Heart left ventricle (tissue), 16 donors: ENCODE data around the gene ADGRV1. TPM values are rescaled to one million over a fixed set of nuclear protein-coding genes. Genes with fewer than 3 reads are reported as not detected.

ENCODE experiments used
- ATAC-seq, 4 donors: fragments of 200-7000 bp; cut with Tn5 transposase; one replicate each; pipeline ENCODE4 v1.9.1; 2020 to 2022; ENCODE audit warnings: moderate library complexity in 4 of 4, mild to moderate bottlenecking in 3 of 4, moderate number of reproducible peaks in 1 of 4
- DNase-seq, 5 donors: peaks; one replicate each; pipeline ENCODE4 v3.0.0-alpha.2; 2020
- H3K27ac ChIP-seq, 12 donors: fragments of 200-600 bp; sonication (generic) in 4 of 12; one replicate each; pipeline versions ENCODE4 v1.5.0 to v1.8.0; 2016 to 2022; ENCODE audit warnings: mild to moderate bottlenecking in 2 of 12
- H3K27me3 ChIP-seq, 9 donors: fragments of 200-600 bp; sonication (generic) in 2 of 9; one replicate each; pipeline versions ENCODE4 v1.5.1 to v1.8.0; 2016 to 2022; ENCODE audit warnings: mild to moderate bottlenecking in 3 of 9
- H3K36me3 ChIP-seq, 9 donors: fragments of 200-600 bp; sonication (generic) in 2 of 9; one replicate each; pipeline versions ENCODE4 v1.5.0 to v1.8.0; 2018 to 2022; ENCODE audit warnings: mild to moderate bottlenecking in 2 of 9
- H3K4me1 ChIP-seq, 12 donors: fragments of 200-600 bp; sonication (generic) in 4 of 12; one replicate each; pipeline versions ENCODE4 v1.5.0 to v1.8.0; 2016 to 2022; ENCODE audit warnings: mild to moderate bottlenecking in 3 of 12
- H3K4me3 ChIP-seq, 12 donors: fragments of 200-600 bp; sonication (generic) in 4 of 12; one replicate each; pipeline versions ENCODE4 v1.5.0 to v1.8.0; 2017 to 2022; ENCODE audit warnings: mild to moderate bottlenecking in 9 of 12, moderate library complexity in 4 of 12
- H3K9me3 ChIP-seq, 12 donors: fragments of 200-600 bp; sonication (generic) in 4 of 12; one replicate each; pipeline versions ENCODE4 v1.5.0 to v1.8.0; 2016 to 2022; ENCODE audit warnings: mild to moderate bottlenecking in 1 of 12
- CTCF ChIP-seq, 12 donors: fragments of 200-600 bp; sonication (generic) in 4 of 12; IDR thresholded peaks; one replicate each; pipeline versions ENCODE4 v1.5.0 to v1.8.0; 2018 to 2022; ENCODE audit warnings: antibody characterized with exemption in 12 of 12, mild to moderate bottlenecking in 5 of 12
- POLR2A ChIP-seq, 2 donors: fragments of 450-650 bp; IDR thresholded peaks; one replicate each; pipeline ENCODE4 v1.6.1; 2017; ENCODE audit warnings: antibody characterized with exemption in 2 of 2, mild to moderate bottlenecking in 2 of 2, moderate library complexity in 2 of 2
- WGBS, 4 donors: extraction: QIAGEN DNeasy Blood & Tissue Kit in 2 of 4; methylation state at CpG; one replicate each; pipeline versions ENCODE4 v1.1.5 to v1.1.7; 2013 to 2018; 5-methylcytosine and 5-hydroxymethylcytosine counted together
- intact Hi-C, 10 donors: fragments of 100-400 bp; cut with DNase I; formaldehyde crosslinking; loops; one replicate each; pipeline versions ENCODE4 v1.11.1 to v1.14.2; 2022
- polyA plus RNA-seq, 2 donors: library from polyadenylated mRNA; stranded (reverse); fragments of 200-250 nt; gene quantifications; one replicate each; pipeline ENCODE4 v1.2.3, GENCODE V29; 2013
- total RNA-seq, 9 donors: library from RNA; depleted of rRNA in 2 of 9; stranded (reverse); fragments of >200 nt in 2 of 9; fragmentation: NEBNext Ultra II Directional in 3 of 9; extraction: Animal tissue kit (Norgen Biotek cat#: 25700) in 3 of 9; gene quantifications; one replicate each; pipeline versions ENCODE4 v1.1.0 to v1.2.4, GENCODE V29; 2016 to 2023
- donor health status: ischemic (EF 13 %, LVEDD 7.1; RV severe dilation, severe dysfunction).
- donor health status: healthy with polysubstance abuse.
- donor health status: DM: no; HTN: yes; CAD: no.
- donor health status: DM: no; HTN: no; CAD: no.
- donor health status: ischemic (EF 25% LVEDD 6.9; RV normal size, moderate dysfunction).
- donor health status: ischemic (EF 25% LVEDD 5.7; RV mildly dilated, moderate dysfunction).
- donor health status: healthy.
- donor health status: DM: yes; HTN: yes; CAD: no.
- donor health status: ischemic (EF 35%, LVEDD 5.7; RV mildly dilated, moderate dysfunction).
- donor health status: nonischemic (EF 11% LVEDD 7.7; RV severe dilation, severe dysfunction).
- donor health status: DM: yes; HTN: yes; CAD: no.
- donor health status: PGD.
- donor health status: ischemic (EF 29% LVEDD 5.4; RV normal size, mild dysfunction).
- donor health status: nonischemic (EF 23%, LVEDD 6.1; RV moderate dilation, normal function).

The ADGRV1 gene
- total and polyA plus RNA-seq, 11 donors = 0.25 to 0.29 TPM; not detected in 9

DNA sequence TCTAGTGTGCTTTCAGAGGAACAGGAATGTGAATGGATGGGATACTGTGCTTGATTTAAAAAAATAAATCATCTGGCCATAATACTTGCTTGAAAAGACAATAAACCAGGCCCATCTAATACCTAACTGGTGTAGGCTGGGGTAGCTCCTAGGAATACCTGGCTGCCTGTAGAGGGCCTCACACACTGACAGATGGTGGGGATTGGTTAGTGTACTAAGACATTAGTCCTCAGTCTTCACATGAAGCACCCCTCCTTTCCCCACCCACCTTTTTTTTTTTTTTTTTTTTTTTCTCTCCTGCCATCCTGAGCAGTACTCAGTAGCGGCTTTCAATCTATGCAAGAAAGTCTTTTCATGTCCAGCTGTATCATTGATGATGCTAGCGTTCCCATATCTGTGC lies 130.5 kb downstream of the ADGRV1 start:
- intact Hi-C loops = no loop called here
- 74 to 85% (median 80%) methylated on average over 2 of the region's 2 CpGs for WGBS, 4 donors
- no peak for TF ChIP-seq CTCF (IDR thresholded peaks at IDR 0.05)
- no peaks in the 10 kb centered on the region for H3K36me3 ChIP-seq
- DNase-seq (no peak), ATAC-seq (no peak)
- no peaks in the 10 kb centered on the region for H3K9me3 ChIP-seq
- peaks cover 0 to 3% (median 0%) of the 10 kb centered on the region in 12 donors for H3K4me1 ChIP-seq
- no peak overlapping the region for H3K27ac ChIP-seq
- no peaks in the 10 kb centered on the region for H3K27me3 ChIP-seq
- H3K4me3 ChIP-seq = no peak overlapping the region

DNA sequence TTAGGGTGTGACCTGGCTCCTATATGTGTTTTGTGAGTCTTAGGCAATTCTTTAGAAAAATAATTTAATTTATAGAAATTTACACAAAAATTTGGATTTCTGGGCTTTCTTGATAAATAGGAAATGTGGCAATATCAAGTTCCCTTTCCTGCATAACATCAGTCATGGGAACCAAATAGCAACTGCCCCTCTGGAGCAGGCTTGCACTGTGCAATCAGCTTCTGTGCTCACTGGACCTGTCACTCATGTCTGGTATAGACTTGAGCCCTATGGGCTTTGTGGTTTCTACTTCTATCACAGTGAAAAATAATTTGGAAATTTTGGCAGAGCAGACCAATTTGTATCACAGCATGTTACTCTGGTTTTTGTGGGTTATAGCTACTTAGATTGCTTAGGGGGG lies 131.7 kb downstream of the ADGRV1 start:
- DNase-seq = no peak
- H3K36me3 ChIP-seq = no peaks in the 10 kb centered on the region
- H3K9me3 ChIP-seq = no peaks in the 10 kb centered on the region
- no peaks in the 10 kb centered on the region for H3K27me3 ChIP-seq
- intact Hi-C loops = no loop called here
- ATAC-seq = no peak
- H3K4me1 ChIP-seq = peaks cover 0 to 3% (median 0%) of the 10 kb centered on the region in 12 donors
- H3K4me3 ChIP-seq = no peak overlapping the region
- no peak overlapping the region for H3K27ac ChIP-seq
- TF ChIP-seq CTCF (IDR thresholded peaks at IDR 0.05) (no peak), POLR2A (IDR thresholded peaks at IDR 0.05) (no peak)

DNA sequence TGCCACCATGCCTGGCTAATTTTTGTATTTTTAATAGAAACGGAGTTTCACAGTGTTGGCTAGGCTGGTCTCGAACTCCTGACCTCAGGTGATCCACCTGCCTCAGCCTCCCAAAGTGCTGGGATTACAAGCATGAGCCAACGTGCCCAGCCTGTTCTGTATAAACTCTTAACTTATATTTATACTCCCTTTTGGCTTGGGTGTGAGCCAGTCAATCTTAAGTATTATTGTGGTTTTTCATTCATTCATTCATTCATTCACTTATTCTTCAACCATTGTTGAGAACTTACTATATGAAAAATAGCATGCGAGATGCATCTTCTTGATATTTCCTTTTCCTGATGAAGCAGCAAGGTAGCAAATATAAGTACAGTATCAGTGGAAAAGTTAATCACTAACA lies 132.9 kb downstream of the ADGRV1 start:
- 76 to 88% (median 86%) methylated on average over 4 of the region's 4 CpGs for WGBS, 4 donors
- no peak for ATAC-seq
- H3K4me1 ChIP-seq = peaks cover 0 to 3% (median 0%) of the 10 kb centered on the region in 12 donors
- no peaks in the 10 kb centered on the region for H3K36me3 ChIP-seq
- no peaks in the 10 kb centered on the region for H3K9me3 ChIP-seq
- intact Hi-C loops = no loop called here
- no peak for DNase-seq
- no peak overlapping the region for H3K27ac ChIP-seq
- TF ChIP-seq CTCF (IDR thresholded peaks at IDR 0.05) = no peak
- no peaks in the 10 kb centered on the region for H3K27me3 ChIP-seq
- H3K4me3 ChIP-seq = no peak overlapping the region

DNA sequence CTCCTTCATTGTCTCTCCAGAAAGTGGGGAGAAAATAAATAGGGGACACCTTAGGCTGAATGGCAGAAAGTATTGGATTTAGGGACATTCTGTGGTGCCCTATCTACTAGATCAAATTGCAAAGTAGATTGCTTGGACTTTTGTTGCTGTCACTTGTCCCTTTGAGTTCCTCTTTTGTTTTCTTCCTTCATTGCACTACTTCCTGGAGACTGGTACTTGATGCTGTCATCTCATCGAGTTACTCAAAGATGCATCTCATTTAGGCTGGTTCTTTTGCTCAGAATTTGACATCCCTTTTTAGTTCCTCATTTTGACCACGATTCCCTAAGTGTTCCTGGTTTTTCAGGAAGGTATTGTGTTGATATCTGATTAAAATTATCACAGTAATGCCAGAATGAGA lies 137.6 kb downstream of the ADGRV1 start:
- no peak for DNase-seq
- ATAC-seq = no peak
- intact Hi-C loops = no loop called here
- no peaks in the 10 kb centered on the region for H3K36me3 ChIP-seq
- TF ChIP-seq POLR2A (IDR thresholded peaks at IDR 0.05) (no peak), CTCF (IDR thresholded peaks at IDR 0.05) (no peak)
- H3K27ac ChIP-seq = no peak overlapping the region
- H3K27me3 ChIP-seq = no peaks in the 10 kb centered on the region
- no peaks in the 10 kb centered on the region for H3K4me1 ChIP-seq
- H3K4me3 ChIP-seq = no peak overlapping the region
- no peaks in the 10 kb centered on the region for H3K9me3 ChIP-seq
- WGBS, 4 donors = 35 to 53% (median 50%) methylated on average over 2 of the region's 2 CpGs
